ENCODE results near the gene TNPO1. TPM values are rescaled to one million over a fixed set of nuclear protein-coding genes. Genes with fewer than 3 reads are reported as not detected.
"Not testable (repeated sequence)": the region's sequence is repeated elsewhere in the genome, so short reads cannot be mapped to it uniquely, and the experiment has no call there.

TNPO1 gene
- total RNA-seq (2014; rRNA removed; shearing (Covaris generic)): 207 and 347 TPM in 2 replicates

- peak; percentile 79 for DNase-seq (ENCODE audit: low spot score)
Measured at GRCh38 chr5:72816284-72817075, at the start of gene TNPO1. TNPO1 (plus strand) TSS chr5:72816661; CDS start chr5:72816738, 77 bp downstream.

- no peak for DNase-seq (ENCODE audit: low spot score)
Measured at GRCh38 chr5:72767289-72768010, 49.0 kb upstream of the TNPO1 start.

DNA sequence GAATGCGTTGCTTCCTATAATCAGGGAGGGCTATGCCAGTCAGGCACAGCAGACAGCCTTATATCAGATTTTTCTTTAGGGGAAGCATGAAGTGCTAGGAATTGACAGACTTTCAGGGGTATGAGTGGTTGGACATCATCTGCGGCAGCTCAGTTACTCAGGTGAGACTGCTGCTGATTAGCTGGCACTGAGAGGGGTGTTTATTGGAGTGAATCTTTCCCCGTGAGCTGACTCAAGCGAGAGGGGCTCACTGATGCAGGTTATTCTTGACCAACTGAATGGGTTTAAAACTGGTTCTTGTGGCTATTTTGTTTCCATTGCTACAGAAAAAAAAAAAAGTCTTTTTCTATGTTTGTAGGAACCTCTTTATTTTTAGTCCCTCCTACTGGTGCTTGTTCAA lies 46.2 kb upstream of the TNPO1 start:
- DNase-seq (ENCODE audit: low spot score): no peak

GRCh38 chr5:72776684-72777083 lies 39.8 kb upstream of the TNPO1 start:
- no peak for DNase-seq (ENCODE audit: low spot score)

DNA sequence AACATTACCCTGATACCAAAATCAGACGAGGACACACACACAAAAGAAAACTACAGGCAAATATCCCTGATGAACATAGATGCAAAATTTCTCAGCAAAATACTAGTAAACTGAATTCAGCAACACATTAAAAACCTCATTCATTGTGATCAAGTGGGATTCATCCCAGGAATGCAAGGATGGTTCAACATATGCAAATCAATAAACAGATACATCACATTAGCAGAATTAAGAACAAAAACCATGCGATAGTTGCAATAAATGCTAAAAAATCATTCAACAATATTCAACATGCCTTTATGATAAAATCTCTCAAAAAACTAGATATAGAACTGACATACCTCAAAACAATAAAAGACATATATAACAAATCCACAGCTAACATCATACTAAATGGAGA lies 36.9 kb upstream of the TNPO1 start:
- no peak for DNase-seq (ENCODE audit: low spot score)

GRCh38 chr5:72783354-72783753 lies 33.1 kb upstream of the TNPO1 start:
- DNase-seq (ENCODE audit: low spot score): no peak

- DNase-seq (ENCODE audit: low spot score): no peak
Measured at GRCh38 chr5:72784129-72784528, 32.3 kb upstream of the TNPO1 start.

GRCh38 chr5:72785801-72786200 lies 30.7 kb upstream of the TNPO1 start:
- DNase-seq (ENCODE audit: low spot score): no peak

DNA sequence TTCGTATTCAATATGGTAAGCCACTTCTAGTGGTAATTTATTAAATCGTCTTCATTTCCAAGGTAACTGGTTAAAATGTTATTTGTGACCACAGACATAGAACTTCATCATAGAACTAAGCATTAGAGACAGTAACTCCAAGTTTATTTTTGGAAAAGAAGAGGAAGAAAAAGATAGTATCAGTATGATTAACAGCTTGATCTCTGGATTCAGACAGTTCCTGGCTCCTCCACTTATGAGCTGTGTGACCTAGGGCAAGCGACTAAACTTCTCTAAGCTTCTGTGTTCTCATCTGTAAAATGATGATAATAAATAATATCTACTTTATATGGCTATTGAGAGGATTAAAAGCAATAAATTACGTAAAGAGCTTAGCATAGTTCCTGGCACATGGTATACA lies 29.8 kb upstream of the TNPO1 start:
- DNase-seq (ENCODE audit: low spot score): no peak

- DNase-seq (ENCODE audit: low spot score): peak; percentile 18
Measured at GRCh38 chr5:72788866-72789505, 27.5 kb upstream of the TNPO1 start.

DNA sequence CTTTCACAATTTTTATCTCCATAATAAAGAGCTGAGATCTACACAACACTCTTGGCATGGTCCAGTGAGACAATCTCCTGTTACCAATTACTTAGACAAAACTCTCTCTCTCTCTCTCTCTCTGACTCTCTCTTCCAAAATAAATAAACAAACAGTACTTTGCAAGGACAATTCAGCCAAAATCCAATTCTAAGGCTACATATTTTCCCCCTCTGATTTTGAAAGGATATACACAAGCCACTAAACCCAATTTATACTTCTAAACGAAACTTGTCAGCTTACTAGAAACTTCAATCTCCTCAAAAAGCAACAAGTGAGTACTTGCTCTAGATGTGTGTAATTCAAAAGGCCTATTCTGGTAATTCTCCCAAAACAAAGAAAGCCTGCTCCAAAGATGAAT lies 26.3 kb upstream of the TNPO1 start:
- DNase-seq (ENCODE audit: low spot score): no peak

DNA sequence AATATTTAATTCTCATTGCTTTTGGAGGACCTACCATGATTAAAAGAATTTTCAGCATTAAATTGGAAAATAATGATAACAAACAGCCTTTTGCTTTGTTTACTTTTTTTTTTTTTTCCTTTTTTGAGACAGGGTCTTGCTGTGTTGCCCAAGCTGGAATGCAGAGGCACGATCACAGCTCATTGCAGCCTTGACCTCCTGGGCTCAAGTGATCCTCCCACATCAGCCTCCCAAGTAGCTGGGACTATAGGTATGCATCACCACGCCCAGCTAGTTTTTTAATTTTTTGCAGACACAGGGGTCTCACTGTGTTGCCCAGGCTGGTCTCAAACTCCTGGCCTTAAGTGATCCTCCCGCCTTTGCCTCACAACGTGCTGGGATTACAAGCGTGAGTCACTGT lies 23.8 kb upstream of the TNPO1 start:
- DNase-seq (ENCODE audit: low spot score): not testable (repeated sequence)

DNA sequence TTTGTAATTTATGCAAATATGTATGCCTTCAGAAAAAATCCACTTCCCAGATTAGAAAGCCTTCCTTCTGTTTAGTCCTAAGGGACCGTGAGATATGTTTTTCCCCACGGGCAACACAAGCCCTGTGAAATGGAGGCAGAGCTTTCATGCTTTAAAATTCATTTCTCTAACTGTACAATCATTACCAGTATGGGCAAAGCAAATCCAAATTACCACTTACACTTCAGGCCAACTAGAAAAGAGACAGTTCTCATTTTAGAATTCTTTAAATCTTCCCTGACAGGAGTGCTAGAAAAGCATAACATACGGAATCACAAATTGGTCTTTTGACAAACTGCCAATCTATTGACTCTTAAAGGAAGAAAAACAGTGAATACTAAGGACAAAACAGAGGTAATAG lies 20.5 kb upstream of the TNPO1 start:
- no peak for DNase-seq (ENCODE audit: low spot score)

GRCh38 chr5:72799721-72800120 lies 16.7 kb upstream of the TNPO1 start:
- DNase-seq (ENCODE audit: low spot score): no peak

GRCh38 chr5:72808637-72809036 lies 7.8 kb upstream of the TNPO1 start:
- not testable (repeated sequence) for DNase-seq (ENCODE audit: low spot score)

DNA sequence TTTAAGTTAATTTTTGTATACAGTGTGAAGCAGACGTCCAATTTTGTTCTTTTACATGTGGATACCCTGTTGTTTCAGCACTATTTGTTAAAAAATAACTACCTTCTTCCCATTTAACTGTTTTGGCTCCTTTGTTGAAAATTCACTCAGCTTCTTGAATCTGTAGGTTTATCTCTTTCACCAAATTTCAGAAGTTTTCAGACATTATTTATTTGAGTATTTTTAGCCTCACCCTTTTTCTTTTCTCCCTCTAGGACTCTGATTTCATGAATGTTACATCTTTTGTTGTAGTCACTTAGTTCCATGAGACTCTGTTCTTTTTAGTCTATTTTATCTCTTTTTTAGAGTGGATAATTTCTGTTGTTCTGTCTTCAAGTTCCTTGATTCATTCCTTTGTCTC lies 4.6 kb upstream of the TNPO1 start:
- DNase-seq (ENCODE audit: low spot score): no peak

DNA sequence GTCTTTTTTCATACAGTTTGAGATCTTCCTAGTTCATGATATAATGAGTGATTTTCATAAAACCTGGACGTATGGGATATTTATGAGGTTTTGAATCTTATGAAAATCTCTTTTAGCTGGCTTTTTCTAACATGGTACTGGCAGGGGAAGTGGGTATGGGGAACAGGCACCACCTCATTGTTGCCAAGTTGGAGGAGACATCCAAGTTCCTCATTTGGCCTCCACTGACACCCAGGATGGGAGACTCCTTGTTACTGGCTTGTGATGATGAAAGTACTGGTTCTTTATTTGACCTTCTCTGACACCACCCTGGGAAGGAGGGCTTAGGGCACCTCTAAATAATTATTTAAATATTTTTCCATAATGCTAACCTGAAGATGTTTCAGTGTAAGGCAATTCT lies 4.0 kb upstream of the TNPO1 start:
- no peak for DNase-seq (ENCODE audit: low spot score)

DNA sequence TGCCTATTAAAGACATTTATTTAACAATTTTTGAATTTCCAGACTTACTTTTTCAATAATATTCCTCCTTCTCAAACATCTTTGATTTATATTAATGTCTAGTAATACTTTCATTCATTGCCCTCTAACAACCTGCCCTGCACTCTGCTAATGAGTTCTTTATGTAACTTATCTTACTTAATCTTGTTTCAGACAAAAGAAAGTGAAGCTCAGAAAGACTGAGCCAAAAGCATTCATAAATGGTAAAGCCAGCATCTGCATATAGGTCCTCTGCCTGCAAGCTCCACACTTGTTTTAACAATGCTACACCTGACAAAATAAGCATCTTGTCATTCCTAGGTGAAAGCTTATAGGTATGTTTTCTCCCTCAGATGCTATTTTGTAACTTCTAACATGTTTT lies 2.4 kb upstream of the TNPO1 start:
- no peak for DNase-seq (ENCODE audit: low spot score)

- no peak for DNase-seq (ENCODE audit: low spot score)
Measured at GRCh38 chr5:72814864-72815263, 1.6 kb upstream of the TNPO1 start.

DNA sequence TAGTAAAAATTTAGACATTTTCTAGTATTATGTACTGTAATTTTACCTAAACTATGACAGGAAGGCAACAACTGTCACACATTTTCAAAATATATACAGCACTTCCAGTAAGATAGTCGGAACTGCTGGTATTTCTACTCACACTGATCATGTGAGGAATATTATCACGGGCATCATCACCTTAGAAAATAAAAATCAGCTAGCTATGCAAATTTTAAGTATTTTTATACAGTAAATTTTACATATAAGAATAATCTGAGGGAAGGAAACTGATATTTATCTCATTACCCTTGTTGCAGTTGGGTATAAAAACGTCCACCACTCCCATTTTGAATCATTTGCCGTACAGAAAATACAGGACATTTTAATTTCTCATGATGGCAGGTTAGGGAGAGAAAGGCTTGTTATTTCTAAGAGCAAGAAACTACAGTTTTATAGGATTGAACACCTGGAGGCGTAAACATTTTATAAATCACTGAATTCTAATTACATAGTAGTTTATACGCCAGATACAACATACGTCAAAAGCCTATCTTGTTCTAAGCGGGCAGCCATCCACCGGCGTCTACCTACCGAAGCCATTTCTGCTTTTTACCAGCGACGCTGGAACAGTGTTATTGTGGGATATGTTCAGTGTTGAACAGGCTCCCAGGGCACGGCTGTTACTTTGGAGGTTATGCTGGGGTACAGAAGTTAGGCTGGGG lies 729 bp upstream of the TNPO1 start:
- peak; percentile 21 for DNase-seq (ENCODE audit: low spot score)

DNA sequence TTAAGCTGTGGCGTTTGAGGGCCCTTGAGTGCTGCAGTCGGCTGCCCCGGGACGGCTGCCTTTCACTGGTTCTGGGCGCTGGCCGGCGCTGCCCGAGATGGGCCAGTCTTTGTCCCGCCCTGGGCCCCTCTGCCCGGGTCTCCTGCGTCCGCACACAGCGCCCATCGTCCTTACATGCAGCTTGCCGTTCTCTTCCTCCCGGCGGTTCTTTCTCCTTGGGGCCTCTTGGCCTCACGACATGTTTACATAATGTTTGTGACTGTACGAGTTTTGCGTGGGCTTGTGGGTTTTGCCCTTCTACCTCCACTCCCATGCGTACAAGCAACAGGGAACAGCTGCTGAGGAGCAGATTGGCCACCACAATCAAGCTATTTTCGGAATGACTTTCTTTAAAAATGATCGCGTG lies 618 bp downstream of the TNPO1 start:
- peak; percentile 35 for DNase-seq (ENCODE audit: low spot score)

- peak; percentile 32 for DNase-seq (ENCODE audit: low spot score)
Measured at GRCh38 chr5:72817671-72818266, 1.3 kb downstream of the TNPO1 start.

Measured in A172 (cell line).